Inflammatory macrophage treated with lipopolysaccharide for 4 hours (primary cell): ENCODE measurements around the gene IMPACT.
A peak's percentile ranks its signal among the peaks of the same experiment; 100 is the strongest.

Experiments
- DNase-seq: peaks from one replicate; pipeline ENCODE4 v3.0.0-alpha.2; 2020

Gene IMPACT

DNA sequence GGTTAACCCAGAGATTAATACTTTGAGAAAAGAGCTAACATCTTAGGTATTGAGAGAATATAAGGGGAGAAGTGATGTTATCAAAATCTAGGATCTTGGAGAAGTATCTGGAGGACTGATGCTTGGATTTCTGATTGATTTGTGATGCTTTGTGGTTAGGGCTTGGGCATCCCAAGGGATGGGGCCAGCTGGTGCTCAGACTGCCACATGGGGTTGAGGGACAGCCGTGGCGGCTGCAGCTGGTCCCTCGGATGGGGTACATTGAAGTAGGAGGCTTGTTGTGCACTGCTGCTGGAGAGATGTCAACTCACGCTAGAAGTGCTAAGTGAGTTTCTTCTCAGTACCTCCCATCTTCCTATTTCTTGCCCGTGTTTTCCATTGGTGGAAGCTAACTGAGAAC lies 56.4 kb downstream of the IMPACT start:
- DNase-seq = no peak

DNA sequence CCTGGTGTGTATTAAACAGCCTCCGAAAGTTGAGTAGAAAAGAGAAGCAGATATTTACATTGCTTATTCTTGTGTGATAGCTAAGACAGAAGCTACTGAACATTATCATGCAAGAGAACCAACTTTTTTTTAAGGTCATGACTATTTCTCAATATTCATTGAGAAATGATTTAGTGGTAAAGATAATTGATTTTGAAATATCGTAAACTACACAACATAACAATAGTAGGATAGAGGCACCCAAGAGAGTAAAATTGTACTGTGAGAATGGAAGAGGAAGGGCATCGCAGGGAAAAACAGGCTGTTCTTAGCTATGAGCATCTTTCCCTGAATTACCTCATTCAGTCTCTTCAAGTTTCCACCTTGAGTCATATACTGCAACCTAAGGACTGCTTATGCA lies 59.2 kb downstream of the IMPACT start:
- peak; percentile 50 for DNase-seq

DNA sequence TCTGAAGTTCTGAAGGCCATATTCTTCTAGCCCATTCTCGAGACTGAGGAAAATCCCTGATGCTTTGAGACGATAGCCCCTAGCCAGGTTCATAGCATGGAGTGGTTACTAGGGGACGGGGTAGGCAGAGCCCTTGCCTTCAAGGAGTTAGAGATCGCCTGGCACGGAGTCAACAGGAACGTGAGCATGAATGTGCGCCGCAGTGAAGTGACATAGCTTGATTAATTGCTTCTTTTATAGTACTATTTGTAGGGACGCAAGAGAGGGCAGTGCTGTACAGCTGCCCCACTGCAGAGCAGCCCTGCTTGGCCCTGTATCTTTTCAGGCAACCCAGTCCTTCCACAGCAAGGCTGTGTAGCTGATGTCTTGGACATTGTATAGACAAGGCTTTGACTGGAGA lies 60.2 kb downstream of the IMPACT start:
- no peak for DNase-seq

DNA sequence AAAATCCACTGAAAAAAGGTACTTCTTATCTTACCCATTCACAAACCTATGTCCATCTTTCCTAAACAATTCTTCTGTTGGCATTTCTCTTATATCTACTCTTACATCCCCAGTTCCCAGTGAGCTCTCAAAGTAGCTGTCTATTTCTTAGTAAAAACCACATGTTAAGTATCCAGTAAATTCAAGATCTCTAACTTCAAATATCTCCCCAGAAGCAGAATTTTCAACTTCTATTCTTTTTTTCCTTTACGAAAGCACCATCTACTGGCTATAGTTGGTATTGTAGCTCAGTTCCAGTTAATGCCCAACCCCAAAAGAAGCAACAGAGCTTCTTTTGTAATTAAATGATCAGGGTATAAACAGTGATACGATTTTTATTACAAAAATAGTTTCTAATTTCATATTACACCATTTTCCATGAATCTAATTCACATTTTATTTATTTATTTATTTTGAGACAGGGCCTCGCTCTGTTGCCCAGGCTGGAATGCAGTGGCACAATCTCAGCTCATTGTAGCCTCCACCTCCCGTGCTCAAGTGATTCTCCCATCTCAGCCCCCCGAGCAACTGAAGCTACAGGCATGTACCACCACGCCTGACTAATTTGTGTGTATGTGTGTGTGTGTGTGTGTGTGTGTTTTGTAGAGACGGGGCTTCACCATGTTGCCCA lies 62.5 kb downstream of the IMPACT start:
- peak; percentile 56 for DNase-seq

DNA sequence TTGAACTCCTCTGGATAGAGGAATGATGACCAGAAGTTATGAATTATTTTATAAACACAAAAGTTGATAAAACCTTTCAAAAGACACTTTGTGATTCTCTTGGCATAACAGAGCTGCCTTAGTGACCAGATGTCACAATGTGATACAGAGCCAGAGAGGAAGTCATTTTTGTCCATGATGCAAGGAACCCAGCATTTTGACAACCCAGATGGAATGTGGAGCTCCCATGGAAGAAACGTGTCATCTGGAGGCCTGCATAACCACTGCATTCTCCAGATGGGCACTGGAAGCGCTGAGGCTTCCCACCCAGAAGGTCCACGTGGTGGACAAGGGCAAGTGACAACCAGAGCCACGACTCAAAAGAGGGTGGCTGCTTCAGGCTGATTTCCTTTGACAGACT lies 64.1 kb downstream of the IMPACT start:
- DNase-seq = peak; percentile 29

DNA sequence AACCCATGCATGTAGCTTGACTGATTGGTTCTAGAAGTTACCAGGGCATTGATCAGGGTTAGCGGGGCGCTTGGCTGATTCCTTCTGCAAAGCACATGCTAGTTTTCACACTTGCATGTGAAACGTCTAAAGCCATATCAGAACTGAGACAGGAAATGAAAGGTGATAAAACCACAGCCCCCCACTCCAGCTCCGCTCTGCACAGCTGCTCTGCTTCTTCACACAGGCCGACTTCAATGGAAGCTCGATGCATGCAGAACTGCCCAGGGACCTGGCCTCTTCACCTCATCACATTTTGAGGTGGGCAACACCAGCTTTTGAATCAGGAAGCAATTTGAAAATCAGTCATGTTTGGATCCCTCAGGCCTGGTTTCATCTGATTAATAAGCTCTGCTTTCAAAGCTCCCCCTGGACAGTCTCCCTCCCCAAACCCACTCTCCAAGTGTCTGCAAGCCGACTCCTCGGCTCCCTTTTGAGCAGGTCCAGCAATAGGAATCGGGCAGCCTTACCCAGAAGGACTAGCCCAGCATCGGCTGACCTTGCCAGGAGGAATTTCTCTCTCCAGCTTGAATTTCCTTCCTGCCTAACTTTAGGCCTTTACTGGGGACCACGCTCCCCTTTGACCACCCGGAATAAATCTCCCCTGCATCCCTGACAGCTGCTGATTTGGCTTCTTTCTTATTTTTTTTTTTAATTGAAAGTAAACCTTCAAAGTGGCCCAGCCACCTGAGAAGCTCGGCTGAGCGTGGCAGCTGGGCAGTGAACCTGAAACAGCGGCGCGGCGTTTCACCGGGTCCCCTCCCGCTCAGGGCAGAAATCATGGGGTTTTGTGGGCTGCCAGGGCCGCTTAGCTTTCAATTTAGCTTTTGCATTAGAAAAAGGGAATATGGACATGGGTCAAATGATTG lies 65.7 kb downstream of the IMPACT start:
- no peak for DNase-seq

DNA sequence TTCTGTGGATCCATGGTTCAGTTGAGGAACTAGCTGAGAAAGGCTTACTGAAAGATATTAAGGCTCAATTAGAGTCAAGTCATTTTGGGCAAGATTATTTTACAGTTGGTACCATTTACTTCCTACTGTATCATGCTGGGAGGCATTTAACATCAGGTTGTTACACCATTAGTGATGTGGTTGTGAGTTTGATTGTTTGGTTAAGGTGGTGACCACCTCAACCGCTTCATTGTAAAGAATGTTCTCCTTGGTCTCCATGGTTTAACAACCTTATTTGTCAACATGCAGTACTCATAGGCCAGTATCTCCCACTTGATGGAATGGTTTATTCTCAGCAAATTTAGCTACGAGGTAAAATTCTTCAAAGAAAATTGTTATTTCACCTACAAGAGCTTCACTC lies 68.1 kb downstream of the IMPACT start:
- DNase-seq = no peak

DNA sequence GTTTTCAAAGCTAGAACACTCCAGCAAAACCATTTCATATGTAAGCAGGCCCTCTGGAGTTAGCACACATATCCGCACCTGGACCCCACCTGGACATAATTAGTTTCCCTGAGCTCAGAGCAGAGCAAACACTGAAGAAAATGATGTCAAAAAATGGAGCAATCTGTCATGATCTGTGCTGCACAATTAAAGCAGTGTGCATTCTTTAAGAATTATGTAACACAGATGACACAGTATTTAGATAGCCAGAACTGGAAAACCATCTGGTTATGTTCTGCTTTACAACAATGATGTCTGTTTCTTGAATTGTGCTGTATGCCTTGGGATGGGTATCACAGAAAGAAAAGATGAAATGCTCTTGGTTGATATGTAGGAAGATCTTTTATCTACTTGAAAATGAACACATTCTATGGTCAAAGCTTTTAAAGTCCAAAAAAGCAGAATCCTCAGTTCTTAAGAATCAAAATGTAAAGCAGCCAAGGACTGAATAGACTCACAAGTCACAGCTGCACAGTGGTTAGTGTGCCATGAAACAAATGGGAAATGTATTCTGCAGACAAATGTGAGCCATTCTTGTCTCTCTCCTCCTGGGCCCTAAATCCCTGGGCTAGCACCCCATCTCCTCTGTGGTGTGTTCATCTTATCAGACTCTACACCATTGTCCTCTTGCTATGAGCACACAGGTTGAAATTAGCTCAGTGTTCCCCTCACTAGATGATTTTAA lies 70.7 kb downstream of the IMPACT start:
- DNase-seq = no peak

DNA sequence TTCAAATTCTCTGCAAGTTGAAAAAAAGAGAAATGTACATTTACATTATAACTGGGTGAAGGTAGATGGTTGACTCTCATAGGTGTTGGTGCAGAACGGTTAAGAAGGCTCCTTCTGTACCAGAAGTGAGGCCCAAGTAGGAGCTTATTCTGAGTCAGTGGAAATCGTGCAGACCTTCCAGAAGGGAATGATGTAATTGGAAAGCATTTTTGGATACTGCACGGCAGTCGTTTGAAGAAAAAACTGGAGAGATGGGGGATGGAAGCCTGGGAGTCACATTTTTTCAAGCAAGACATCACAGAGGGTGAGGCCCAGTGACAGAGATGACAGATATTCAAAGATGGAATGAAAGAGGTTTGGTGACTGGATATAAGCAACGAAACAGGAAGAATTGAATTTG lies 73.3 kb downstream of the IMPACT start:
- DNase-seq = no peak

DNA sequence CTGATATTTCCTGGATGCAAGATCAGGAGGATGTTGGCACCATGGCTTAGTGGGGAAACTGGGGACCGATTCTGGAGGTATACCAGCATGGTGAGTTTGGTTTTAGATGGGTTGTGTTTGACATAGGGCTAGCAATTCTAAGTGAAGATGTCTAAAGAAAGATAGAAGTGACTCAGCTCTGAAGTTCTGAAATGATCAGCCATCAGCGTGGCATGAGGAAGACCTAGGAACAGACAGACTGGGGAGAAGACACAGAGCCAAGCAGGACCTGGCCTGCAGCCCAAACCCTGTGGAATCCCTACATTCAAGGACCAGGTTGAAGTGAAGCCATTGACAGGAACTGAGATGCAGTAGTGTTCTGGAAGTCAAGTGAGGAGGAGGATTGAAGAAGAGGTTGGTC lies 73.7 kb downstream of the IMPACT start:
- no peak for DNase-seq

DNA sequence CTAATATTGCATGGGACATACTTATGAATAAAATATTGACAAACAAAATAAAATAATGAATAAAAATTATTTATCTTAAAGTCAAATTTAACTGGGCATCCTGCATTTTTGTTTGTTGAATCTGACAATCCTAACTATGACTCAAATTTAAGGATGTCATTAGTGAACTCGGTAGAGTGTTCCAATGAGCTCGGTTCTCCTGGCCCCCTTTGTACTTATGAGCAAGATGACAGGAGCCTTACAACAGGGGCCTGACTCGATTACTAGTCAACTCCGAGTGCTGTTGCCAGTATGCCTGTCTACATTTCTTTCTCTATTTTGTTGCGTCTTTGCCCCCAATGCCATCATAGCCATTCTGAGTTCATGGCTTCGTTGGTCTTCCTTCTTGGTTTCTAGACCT lies 74.3 kb downstream of the IMPACT start:
- no peak for DNase-seq

DNA sequence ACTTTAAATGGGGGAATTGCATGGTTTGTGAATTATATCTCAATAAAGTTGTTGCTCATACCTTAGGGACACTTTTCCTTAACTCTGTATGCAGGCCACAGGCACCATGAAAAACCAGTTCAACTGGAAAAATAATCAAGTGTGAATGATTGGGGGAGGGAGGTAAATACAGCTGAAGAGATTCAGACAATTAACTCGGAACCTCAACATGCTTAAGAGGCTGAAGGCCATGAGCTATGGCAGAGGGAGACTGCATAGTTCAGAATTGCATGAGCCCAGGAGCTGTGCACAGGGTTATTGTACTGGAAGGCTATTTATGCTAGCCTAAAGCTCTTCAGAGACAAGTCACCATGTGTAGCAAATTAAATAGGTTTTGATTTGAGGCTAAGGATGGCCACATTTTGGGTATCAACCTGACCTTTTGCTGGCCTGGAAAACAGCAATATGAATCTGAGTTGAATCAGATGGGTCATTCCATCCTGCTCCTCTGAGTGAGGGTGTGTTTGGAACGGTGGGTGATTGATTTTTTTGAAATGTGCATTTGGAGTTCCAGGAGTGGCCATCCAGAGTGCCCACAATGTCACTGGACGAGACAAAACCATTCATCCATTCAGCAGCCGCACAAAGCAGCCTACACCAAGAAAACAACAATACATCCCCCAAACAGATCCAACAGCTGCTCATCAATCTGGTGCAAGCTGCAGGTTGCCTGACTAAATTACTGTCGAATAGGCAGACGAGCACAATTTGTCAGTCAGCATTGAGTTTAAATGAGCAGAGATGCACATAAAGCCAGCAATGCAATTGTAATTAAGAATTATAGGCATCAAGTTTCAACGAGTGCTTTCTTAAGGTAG lies 76.4 kb downstream of the IMPACT start:
- no peak for DNase-seq
